ENCODE results near the gene FBXO30.

Gene FBXO30

DNA sequence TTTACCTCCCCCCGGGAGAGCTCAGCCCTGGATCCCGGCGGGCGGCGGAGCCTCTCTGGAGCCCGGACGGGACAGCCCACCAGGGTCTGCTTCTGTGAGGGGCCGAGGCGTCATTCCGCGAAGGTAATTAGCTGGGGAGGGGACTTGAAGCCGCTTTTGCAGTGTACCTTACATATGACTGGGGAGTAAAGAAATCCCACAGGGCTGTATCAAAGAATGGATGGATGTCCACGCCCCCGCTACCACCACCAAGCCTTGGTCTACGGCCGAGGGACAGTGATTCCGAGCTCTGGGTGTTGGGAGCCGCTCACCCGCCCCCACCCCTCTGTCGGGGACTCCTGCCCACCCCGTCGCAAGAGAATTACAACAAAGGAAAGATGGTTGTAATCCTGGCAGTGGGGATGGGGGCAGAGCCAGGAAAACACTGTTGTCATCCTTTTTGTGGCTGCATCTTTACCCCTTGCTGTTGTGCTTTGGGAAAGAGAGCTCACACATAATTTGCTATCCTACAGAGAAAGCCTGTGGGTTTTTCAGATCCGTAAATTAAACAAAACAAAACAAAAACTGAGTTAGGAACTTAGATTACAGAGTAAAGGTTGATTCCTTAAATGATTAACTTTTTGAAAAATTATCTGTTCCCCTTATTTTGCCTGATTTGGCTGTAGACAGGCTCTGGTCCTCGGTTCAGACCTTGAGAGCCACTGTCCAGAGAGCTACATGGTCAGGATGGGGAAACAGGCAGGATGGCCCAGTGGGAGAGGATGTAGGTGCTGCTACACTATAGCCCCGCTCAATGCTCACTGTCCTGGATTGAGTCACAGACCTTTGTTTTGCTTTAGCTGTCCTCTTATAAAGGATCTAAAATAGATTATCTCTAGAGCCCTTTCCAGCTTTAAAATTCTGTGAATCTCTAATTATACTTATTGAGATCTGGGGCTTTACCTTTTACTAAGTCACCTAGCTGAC, 997 bp upstream of the FBXO30 start:
- DNase-seq, result no peak

- no peak for DNase-seq
Measured at GRCh38 chr6:145814035-145814500, 527 bp downstream of the FBXO30 start.

GRCh38 chr6:145813285-145814034, 1.1 kb downstream of the FBXO30 start:
- no peak for DNase-seq

GRCh38 chr6:145811741-145812140, 2.9 kb downstream of the FBXO30 start:
- no peak for DNase-seq

DNA sequence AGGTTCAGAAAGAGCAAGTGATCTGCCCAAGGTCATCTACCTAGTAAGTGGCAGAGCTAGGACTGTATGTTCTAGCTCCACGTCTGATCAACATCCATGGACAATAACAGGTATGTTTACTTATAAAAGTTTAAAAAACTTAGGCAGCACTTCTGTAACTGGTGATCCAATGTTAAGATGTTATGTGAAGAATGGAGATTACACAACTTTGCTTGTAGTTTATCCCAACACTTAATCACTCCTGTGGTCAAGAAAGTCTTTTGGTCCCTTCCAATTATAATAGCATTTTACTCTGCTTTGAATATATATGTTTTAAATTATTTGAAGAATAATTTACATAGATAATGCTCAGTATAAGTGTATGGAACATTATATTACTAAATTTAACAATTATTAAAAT, 4.8 kb downstream of the FBXO30 start:
- no peak for DNase-seq

GRCh38 chr6:145809211-145809610, 5.4 kb downstream of the FBXO30 start:
- no peak for DNase-seq

DNA sequence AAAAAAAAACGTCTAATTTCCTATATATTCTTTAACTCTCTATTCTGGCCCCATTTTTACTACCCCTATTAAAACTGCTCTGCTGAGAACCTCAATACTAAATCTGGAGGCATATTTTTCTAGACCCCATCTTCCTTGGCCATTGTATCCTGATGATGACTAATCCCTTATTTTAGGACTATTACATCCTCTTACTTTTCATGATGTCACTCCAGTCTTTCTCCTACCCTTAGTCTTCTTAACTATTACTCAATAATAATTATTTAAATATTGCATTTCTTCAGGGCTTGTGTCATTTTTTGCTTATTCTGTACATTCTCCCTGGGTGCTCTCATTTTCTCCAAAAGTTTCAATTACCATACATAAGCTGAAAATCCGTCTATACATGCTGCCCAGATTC, 6.4 kb downstream of the FBXO30 start:
- no peak for DNase-seq

- DNase-seq, result no peak
Measured at GRCh38 chr6:145802141-145802540, 12.5 kb downstream of the FBXO30 start.

DNA sequence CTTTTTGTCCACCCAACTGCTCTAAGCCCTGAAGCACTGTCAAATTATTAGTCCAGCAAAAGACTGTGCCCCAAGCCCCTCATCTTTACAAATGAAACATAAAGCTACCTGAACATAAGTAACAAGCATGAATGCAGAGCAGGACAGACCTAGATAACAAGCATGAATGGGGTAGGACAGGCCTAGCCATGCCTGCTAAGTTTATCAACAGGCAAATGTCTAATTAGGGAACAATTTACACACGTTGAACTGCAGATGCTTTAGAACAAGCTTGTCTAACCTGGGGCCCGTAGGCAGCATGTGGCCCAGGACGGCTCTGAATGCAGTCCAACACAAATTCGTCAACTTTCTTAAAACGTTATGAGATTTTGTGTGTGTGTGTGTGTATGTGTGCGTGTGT, 13.6 kb downstream of the FBXO30 start:
- DNase-seq, result no peak

- DNase-seq, result no peak
Measured at GRCh38 chr6:145798530-145798929, 16.1 kb downstream of the FBXO30 start.

GRCh38 chr6:145789443-145789842, 25.2 kb downstream of the FBXO30 start:
- no peak for DNase-seq

DNA sequence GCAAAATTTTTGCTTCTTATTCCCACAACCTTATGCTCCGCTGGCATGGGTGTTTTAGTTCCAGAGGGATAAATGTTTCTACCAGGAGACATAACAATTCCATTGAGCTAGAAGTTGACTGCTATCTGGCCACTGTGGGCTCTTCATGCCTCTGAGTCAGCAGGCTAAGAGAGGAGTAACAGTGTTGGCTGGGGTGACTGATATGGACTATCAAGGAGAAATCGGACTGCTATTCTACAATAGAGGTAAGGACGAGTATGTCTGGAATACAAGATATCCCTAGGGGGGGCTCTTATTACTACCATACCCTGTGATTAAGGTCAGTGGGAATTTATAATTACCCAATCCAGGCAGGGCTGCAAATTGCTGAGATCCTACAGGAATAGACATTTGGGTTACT, 26.9 kb downstream of the FBXO30 start:
- DNase-seq, result no peak

DNA sequence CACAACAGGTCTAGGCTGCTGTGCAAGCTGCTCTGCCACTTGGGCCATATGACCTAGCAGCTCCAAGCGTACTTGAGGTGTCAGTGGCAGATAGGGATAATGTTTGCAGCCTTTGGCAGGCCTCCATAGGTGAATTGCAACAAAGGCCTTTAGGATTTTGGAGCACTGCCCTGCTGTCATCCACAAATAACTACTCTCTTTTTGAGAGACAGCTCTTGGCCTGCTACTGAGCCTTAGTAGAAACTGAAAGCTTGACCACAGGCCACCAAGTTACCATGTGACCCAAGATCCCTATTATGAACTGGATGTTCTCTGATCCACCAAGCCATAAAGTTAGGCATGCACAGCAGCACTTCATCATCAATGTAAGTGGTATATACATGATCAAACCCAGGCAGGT, 29.9 kb downstream of the FBXO30 start:
- no peak for DNase-seq

GRCh38 chr6:145783796-145784195, 30.8 kb downstream of the FBXO30 start:
- DNase-seq, result no peak

- no peak for DNase-seq
Measured at GRCh38 chr6:145772846-145773245, 41.7 kb downstream of the FBXO30 start.

GRCh38 chr6:145765449-145765848, 49.1 kb downstream of the FBXO30 start:
- DNase-seq, result no peak

DNA sequence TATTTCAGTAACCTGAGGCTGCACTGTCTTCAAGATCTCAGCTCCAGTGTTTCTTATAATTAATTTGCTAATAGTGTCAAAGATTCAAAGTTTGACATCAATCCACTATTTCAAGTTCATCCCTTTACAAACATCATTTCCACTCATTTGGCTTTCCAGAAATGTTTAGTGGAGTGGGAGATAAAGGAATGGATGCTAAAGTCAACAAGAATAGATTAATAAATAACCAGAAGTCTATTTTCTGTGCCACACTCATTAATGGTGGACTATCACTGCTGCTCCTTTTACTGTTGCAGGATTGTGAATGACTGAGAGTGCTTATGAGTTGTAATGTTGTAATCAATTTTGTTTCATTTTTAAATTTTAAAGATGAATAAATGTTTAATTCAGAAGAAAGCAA, 50.9 kb downstream of the FBXO30 start:
- DNase-seq, result no peak

DNA sequence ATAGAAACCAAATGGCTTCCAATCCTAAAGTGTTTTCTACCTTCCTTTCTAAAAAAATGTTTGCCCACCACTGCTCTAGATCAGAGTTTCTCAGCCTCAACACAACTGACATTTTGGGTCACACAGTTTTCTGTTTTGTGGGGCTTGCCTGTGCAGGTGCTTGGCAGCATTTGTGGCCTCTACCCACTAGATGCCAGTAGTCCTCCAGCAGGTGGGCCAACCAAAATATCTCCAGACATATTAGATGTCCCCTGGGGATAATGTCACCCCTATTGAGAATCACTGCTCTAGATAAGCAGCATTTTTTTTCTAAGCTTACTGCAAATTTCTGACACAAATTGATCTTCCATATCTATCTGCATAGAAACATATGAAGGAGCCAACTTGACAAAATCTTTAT, 53.0 kb downstream of the FBXO30 start:
- DNase-seq, result no peak

GRCh38 chr6:145758113-145758512, 56.5 kb downstream of the FBXO30 start:
- no peak for DNase-seq

DNA sequence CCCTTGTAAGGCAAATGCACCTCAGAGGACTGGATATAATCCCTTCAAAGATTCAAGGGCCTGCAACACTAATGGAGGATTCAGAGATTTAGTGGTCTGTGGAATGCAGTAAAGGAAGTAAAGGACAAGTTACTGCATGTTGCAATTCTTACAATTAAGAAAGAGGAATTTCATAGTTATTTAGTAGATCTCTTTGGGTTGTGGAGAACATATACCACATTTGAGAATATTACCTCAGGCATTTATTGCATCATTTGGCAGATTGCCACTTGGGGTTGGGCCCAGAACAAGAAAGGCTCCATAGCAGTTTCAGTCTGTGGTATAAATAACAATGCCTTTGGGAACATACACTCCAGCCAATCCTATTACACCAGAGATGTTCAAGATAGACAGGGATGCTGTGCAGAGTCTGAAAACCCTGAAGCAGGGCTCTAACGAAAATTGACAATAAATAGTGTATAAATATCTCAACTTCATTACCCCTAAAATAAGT, 58.4 kb downstream of the FBXO30 start:
- no peak for DNase-seq

- no peak for DNase-seq
Measured at GRCh38 chr6:145755682-145756081, 58.9 kb downstream of the FBXO30 start.

DNA sequence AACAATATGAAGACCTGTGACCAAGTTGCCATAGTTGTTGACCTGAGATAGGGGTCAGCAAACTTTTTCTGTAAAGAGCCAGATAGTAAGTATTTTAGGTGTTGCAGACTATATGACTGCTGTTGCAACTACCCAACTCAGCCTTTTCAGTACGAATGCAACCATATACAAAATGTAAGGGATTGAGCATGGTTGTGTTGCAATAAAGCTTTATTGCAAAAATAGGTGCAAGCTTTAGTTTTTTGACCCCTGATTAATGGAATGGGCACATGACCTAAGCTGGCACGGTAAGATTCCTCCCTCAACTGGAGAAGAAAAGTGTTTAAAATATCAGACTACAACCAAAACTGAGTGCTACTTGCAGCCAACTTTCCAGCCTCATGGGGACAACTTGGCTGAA, 62.0 kb downstream of the FBXO30 start:
- DNase-seq, result no peak

DNA sequence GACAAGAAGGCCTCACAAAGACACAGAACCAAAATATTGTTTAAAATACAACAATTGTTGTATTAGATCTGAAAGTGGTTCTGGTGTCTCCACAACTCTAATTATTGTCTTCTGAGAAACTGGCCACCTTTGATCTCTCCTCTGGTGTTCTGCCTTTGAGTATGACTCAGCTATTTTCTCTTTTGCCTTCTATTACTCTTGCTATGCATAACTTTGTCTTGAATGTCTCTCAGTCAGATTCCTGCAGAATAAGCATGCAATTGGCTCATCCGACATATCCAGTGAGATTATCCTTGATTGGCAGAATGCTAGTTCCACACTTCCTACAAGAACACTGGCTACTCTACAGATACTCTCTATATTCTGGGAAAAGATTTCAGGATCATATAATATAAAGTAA, 65.0 kb downstream of the FBXO30 start:
- no peak for DNase-seq

GRCh38 chr6:145745861-145746260, 68.7 kb downstream of the FBXO30 start:
- DNase-seq, result no peak
